Measurements from ENCODE around the gene KRTAP10-1.

- TF ChIP-seq CTCF (optimal IDR thresholded peaks at IDR 0.05 in 1 of 3, IDR thresholded peaks at IDR 0.05 in 1 of 3, conservative IDR thresholded peaks at IDR 0.05 in 1 of 3; ENCODE audit: extremely low read depth in 1 of 3, insufficient read depth in 2 of 3, low read length in 3 of 3) (no peak), EZH2 (IDR thresholded peaks at IDR 0.05; ENCODE audit: low read length) (no peak)
Observed at GRCh38 chr21:44551340-44551961, 11.5 kb upstream of the KRTAP10-1 start, which contains the start of gene KRTAP10-2.
